HEK293 (cell line): Measurements from ENCODE around the gene LYST.

ENCODE experiments used
- CTCF ChIA-PET: fragments of 350-600 bp; formaldehyde crosslinking; extraction: SDS; loops from one replicate; lab custom pipeline; 2021; ENCODE audit warnings: antibody characterized with exemption; lab: Yijun Ruan, JAX
- POLR2A ChIA-PET: fragments of 300-600 bp; formaldehyde crosslinking; extraction: SDS; loops from one replicate; lab custom pipeline; 2020; ENCODE audit warnings: antibody characterized with exemption, inconsistent platforms; lab: Yijun Ruan, JAX
- H3K27ac ChIP-seq: fragments of 200-500 bp; sonication (Bioruptor generic); 2 replicates; pipeline ENCODE4 v1.5.1; 2014; ENCODE audit warnings: low read depth, low read length, control low read depth, inconsistent platforms; ENCODE audit errors: extremely low read depth
- H3K36me3 ChIP-seq, 2 experiments: fragments of 200-500 bp in 1 of 2; sonication (Bioruptor generic) in 1 of 2; 1 replicate in 1 of 2; 2 replicates in 1 of 2; pipeline ENCODE4 v1.5.1; 2014 to 2017; ENCODE audit warnings: inconsistent platforms in 2 of 2, low read length in 2 of 2; ENCODE audit not compliant: control insufficient read depth in 2 of 2, insufficient read depth in 1 of 2
- H3K4me1 ChIP-seq: fragments of 200-500 bp; sonication (Bioruptor generic); 2 replicates; pipeline ENCODE4 v1.5.1; 2014; ENCODE audit warnings: mild to moderate bottlenecking, low read length, inconsistent platforms; ENCODE audit not compliant: control insufficient read depth, insufficient read depth
- H3K4me3 ChIP-seq: 2 replicates; pipeline ENCODE4 v1.5.1; 2011; ENCODE audit warnings: low read depth, mild to moderate bottlenecking, control low read depth, low read length, moderate library complexity
- H3K9me3 ChIP-seq: fragments of 200-500 bp; sonication (Bioruptor generic); 2 replicates; pipeline ENCODE4 v1.5.1; 2014; ENCODE audit warnings: low read depth, low read length, inconsistent platforms; ENCODE audit not compliant: control insufficient read depth, insufficient read depth
- HOXA7 ChIP-seq: sonication (generic); formaldehyde crosslinking; IDR thresholded peaks from 2 replicates; pipeline ENCODE4 v1.8.1; 2022; ENCODE audit warnings: missing genetic modification reagents, borderline replicate concordance
- KLF1 ChIP-seq: fragments of 450-650 bp; formaldehyde crosslinking; IDR thresholded peaks from 2 replicates; pipeline ENCODE4 v1.5.1; 2016; ENCODE audit warnings: missing biosample characterization, missing genetic modification characterization
- KLF9 ChIP-seq: fragments of 450-650 bp; formaldehyde crosslinking; IDR thresholded peaks from 2 replicates; pipeline ENCODE4 v1.5.1; 2016; ENCODE audit warnings: missing biosample characterization, missing genetic modification characterization, low read depth
- OSR2 ChIP-seq: fragments of 450-650 bp; formaldehyde crosslinking; IDR thresholded peaks from 2 replicates; pipeline ENCODE4 v1.5.1; 2016; ENCODE audit warnings: missing biosample characterization, missing genetic modification characterization
- SCRT1 ChIP-seq: fragments of 450-650 bp; formaldehyde crosslinking; IDR thresholded peaks from 2 replicates; pipeline ENCODE4 v1.5.1; 2016; ENCODE audit warnings: missing biosample characterization, missing genetic modification characterization, borderline replicate concordance
- WT1 ChIP-seq: fragments of 450-650 bp; formaldehyde crosslinking; IDR thresholded peaks from 2 replicates; pipeline ENCODE4 v1.5.1; 2016; ENCODE audit warnings: missing biosample characterization, missing genetic modification characterization
- ZBTB20 ChIP-seq: fragments of 450-650 bp; formaldehyde crosslinking; IDR thresholded peaks from 2 replicates; pipeline ENCODE4 v1.5.1; 2016; ENCODE audit warnings: missing biosample characterization, missing genetic modification characterization
- ZFHX2 ChIP-seq: fragments of 450-650 bp; formaldehyde crosslinking; conservative IDR thresholded peaks from 2 replicates; pipeline ENCODE4 v1.5.1; 2016; ENCODE audit warnings: missing biosample characterization, missing genetic modification characterization
- ZFP37 ChIP-seq: fragments of 450-650 bp; formaldehyde crosslinking; IDR thresholded peaks from 2 replicates; pipeline ENCODE4 v1.5.1; 2016; ENCODE audit warnings: missing biosample characterization, missing genetic modification characterization
- ZNF16 ChIP-seq: fragments of 450-650 bp; formaldehyde crosslinking; IDR thresholded peaks from 2 replicates; pipeline ENCODE4 v1.5.1; 2016; ENCODE audit warnings: low read depth, missing biosample characterization, missing genetic modification characterization
- ZNF169 ChIP-seq: fragments of 450-650 bp; formaldehyde crosslinking; IDR thresholded peaks from 2 replicates; pipeline ENCODE4 v1.5.1; 2016; ENCODE audit warnings: missing biosample characterization, missing genetic modification characterization
- ZNF223 ChIP-seq: fragments of 450-650 bp; formaldehyde crosslinking; IDR thresholded peaks from 2 replicates; pipeline ENCODE4 v1.5.1; 2016; ENCODE audit warnings: missing biosample characterization, missing genetic modification characterization
- ZNF548 ChIP-seq: fragments of 450-650 bp; formaldehyde crosslinking; IDR thresholded peaks from 2 replicates; pipeline ENCODE4 v1.5.1; 2016; ENCODE audit warnings: missing biosample characterization, missing genetic modification characterization
- ZNF558 ChIP-seq: fragments of 450-650 bp; formaldehyde crosslinking; IDR thresholded peaks from 2 replicates; pipeline ENCODE4 v1.5.1; 2016; ENCODE audit warnings: missing biosample characterization, missing genetic modification characterization
- ZNF561 ChIP-seq: fragments of 450-650 bp; IDR thresholded peaks from 2 replicates; pipeline ENCODE4 v1.5.1; 2018; ENCODE audit warnings: missing biosample characterization, missing genetic modification characterization, borderline replicate concordance
- ZNF600 ChIP-seq: fragments of 450-650 bp; formaldehyde crosslinking; IDR thresholded peaks from 2 replicates; pipeline ENCODE4 v1.5.1; 2016; ENCODE audit warnings: missing biosample characterization, missing genetic modification characterization
- ZNF610 ChIP-seq: fragments of 450-650 bp; formaldehyde crosslinking; IDR thresholded peaks from 2 replicates; pipeline ENCODE4 v1.5.1; 2016; ENCODE audit warnings: missing biosample characterization, missing genetic modification characterization, borderline replicate concordance
- ZNF664 ChIP-seq: fragments of 450-650 bp; formaldehyde crosslinking; IDR thresholded peaks from 2 replicates; pipeline ENCODE4 v1.5.1; 2016; ENCODE audit warnings: missing biosample characterization, missing genetic modification characterization
- ZNF768 ChIP-seq: fragments of 450-650 bp; formaldehyde crosslinking; IDR thresholded peaks from 2 replicates; pipeline ENCODE4 v1.5.1; 2018; ENCODE audit warnings: missing biosample characterization, mild to moderate bottlenecking, missing genetic modification characterization
- ZSCAN16 ChIP-seq: fragments of 450-650 bp; formaldehyde crosslinking; IDR thresholded peaks from 2 replicates; pipeline ENCODE4 v1.5.1; 2016; ENCODE audit warnings: missing biosample characterization, missing genetic modification characterization
- ZXDB ChIP-seq: fragments of 450-650 bp; formaldehyde crosslinking; IDR thresholded peaks from 2 replicates; pipeline ENCODE4 v1.5.1; 2016; ENCODE audit warnings: missing biosample characterization, missing genetic modification characterization
- TF ChIP-seq, protein P1 (sequence below): fragments of 450-650 bp; formaldehyde crosslinking; IDR thresholded peaks from 2 replicates; pipeline ENCODE4 v1.5.1; 2016; ENCODE audit warnings: missing biosample characterization, missing genetic modification characterization, borderline replicate concordance
- TF ChIP-seq, protein P2 (sequence below): fragments of 450-650 bp; formaldehyde crosslinking; conservative IDR thresholded peaks from 2 replicates; pipeline ENCODE4 v1.5.1; 2016; ENCODE audit warnings: low read depth, missing biosample characterization, missing genetic modification characterization
- TF ChIP-seq, protein P3 (sequence below): fragments of 450-650 bp; IDR thresholded peaks from 2 replicates; pipeline ENCODE4 v1.5.1; 2018; ENCODE audit warnings: missing biosample characterization, mild to moderate bottlenecking, missing genetic modification characterization
- TF ChIP-seq, protein P4 (sequence below): fragments of 450-650 bp; formaldehyde crosslinking; IDR thresholded peaks from 2 replicates; pipeline ENCODE4 v1.5.1; 2016; ENCODE audit warnings: missing biosample characterization, missing genetic modification characterization
- TF ChIP-seq, protein P5 (sequence below): fragments of 450-650 bp; formaldehyde crosslinking; IDR thresholded peaks from 2 replicates; pipeline ENCODE4 v1.5.0; 2017; ENCODE audit warnings: missing biosample characterization, missing genetic modification characterization, borderline replicate concordance

Gene LYST

DNA sequence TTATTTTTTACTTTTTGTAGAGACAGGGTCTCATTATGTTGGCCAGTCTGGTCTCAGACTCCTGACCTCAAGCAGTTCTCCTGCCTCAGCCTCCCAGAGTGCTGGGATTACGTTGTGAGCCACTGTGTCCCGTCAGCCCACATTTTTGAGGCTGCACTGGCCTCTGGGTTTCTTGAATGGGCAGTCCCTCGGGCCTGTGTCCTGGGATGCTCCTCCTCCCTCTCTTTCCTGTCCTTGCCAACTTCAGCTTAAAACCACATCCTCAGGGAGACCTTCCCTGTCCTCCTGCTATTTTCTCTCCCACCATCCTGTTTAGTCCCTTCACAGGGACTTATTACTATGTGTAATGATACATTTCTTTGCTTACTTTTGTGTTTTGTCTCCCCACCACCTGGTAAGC, 31.4 kb upstream of the LYST start (continued):
- TF ChIP-seq ZNF610 (tag by site-specific recombination), result no peak
- no peak for TF ChIP-seq ZNF169
- TF ChIP-seq, protein P1, sequence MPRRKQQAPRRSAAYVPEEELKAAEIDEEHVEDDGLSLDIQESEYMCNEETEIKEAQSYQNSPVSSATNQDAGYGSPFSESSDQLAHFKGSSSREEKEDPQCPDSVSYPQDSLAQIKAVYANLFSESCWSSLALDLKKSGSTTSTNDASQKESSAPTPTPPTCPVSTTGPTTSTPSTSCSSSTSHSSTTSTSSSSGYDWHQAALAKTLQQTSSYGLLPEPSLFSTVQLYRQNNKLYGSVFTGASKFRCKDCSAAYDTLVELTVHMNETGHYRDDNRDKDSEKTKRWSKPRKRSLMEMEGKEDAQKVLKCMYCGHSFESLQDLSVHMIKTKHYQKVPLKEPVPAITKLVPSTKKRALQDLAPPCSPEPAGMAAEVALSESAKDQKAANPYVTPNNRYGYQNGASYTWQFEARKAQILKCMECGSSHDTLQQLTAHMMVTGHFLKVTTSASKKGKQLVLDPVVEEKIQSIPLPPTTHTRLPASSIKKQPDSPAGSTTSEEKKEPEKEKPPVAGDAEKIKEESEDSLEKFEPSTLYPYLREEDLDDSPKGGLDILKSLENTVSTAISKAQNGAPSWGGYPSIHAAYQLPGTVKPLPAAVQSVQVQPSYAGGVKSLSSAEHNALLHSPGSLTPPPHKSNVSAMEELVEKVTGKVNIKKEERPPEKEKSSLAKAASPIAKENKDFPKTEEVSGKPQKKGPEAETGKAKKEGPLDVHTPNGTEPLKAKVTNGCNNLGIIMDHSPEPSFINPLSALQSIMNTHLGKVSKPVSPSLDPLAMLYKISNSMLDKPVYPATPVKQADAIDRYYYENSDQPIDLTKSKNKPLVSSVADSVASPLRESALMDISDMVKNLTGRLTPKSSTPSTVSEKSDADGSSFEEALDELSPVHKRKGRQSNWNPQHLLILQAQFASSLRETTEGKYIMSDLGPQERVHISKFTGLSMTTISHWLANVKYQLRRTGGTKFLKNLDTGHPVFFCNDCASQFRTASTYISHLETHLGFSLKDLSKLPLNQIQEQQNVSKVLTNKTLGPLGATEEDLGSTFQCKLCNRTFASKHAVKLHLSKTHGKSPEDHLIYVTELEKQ, result no peak
- TF ChIP-seq ZNF768 (tag by site-specific recombination), result no peak
- TF ChIP-seq, protein P2, sequence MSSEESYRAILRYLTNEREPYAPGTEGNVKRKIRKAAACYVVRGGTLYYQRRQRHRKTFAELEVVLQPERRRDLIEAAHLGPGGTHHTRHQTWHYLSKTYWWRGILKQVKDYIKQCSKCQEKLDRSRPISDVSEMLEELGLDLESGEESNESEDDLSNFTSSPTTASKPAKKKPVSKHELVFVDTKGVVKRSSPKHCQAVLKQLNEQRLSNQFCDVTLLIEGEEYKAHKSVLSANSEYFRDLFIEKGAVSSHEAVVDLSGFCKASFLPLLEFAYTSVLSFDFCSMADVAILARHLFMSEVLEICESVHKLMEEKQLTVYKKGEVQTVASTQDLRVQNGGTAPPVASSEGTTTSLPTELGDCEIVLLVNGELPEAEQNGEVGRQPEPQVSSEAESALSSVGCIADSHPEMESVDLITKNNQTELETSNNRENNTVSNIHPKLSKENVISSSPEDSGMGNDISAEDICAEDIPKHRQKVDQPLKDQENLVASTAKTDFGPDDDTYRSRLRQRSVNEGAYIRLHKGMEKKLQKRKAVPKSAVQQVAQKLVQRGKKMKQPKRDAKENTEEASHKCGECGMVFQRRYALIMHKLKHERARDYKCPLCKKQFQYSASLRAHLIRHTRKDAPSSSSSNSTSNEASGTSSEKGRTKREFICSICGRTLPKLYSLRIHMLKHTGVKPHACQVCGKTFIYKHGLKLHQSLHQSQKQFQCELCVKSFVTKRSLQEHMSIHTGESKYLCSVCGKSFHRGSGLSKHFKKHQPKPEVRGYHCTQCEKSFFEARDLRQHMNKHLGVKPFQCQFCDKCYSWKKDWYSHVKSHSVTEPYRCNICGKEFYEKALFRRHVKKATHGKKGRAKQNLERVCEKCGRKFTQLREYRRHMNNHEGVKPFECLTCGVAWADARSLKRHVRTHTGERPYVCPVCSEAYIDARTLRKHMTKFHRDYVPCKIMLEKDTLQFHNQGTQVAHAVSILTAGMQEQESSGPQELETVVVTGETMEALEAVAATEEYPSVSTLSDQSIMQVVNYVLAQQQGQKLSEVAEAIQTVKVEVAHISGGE (tag by site-specific recombination), result no peak
- TF ChIP-seq KLF9 (tag by site-specific recombination), result no peak
- no peak for TF ChIP-seq ZSCAN16
- TF ChIP-seq OSR2 (tag by site-specific recombination), result no peak
- TF ChIP-seq, protein P3, sequence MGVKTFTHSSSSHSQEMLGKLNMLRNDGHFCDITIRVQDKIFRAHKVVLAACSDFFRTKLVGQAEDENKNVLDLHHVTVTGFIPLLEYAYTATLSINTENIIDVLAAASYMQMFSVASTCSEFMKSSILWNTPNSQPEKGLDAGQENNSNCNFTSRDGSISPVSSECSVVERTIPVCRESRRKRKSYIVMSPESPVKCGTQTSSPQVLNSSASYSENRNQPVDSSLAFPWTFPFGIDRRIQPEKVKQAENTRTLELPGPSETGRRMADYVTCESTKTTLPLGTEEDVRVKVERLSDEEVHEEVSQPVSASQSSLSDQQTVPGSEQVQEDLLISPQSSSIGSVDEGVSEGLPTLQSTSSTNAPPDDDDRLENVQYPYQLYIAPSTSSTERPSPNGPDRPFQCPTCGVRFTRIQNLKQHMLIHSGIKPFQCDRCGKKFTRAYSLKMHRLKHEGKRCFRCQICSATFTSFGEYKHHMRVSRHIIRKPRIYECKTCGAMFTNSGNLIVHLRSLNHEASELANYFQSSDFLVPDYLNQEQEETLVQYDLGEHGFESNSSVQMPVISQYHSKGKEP (tag by site-specific recombination), result no peak

DNA sequence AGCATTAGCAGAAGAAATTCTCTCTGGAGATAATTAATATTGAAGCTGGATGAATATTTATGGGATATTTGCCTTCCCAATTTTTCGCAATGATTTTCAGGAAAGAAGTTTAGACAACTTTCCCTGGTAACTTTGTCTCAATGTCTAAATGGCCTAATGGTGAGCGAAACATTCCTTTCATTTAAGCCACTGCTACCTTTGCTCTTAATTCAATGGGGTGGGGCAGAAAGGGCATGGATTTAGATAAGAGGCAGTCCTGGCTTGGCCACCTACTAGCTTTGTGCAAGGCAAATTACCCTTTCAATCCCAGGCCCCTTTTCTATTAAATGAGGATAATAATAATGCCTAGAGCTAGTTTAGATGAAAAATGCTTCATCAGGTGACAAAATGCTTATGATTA, 27.1 kb upstream of the LYST start:
- ChIA-PET CTCF (interaction anchor here (0.6 to 1.0 kb wide), 2 partner anchors 78 to 111 kb away, joined by 3 read pairs; no protein-coding TSS in a partner anchor), POLR2A (interaction anchor here (0.7 kb wide), 1 partner anchor 266 kb away, joined by 3 read pairs; no protein-coding TSS in a partner anchor)
- Histone ChIP-seq H3K4me3 (no peak overlapping the region), H3K27ac (no peak overlapping the region), H3K36me3 (no peaks in the 10 kb centered on the region), H3K9me3 (no peaks in the 10 kb centered on the region), H3K4me1 (no peaks in the 10 kb centered on the region)
- no peak for TF ChIP-seq ZFHX2 (tag by site-specific recombination)
- TF ChIP-seq ZNF548 (tag by site-specific recombination), result no peak
- TF ChIP-seq ZNF223 (tag by site-specific recombination), result no peak
- TF ChIP-seq HOXA7 (CRISPR knock-in tag), result no peak
- TF ChIP-seq ZNF664 (tag by site-specific recombination), result no peak
- no peak for TF ChIP-seq ZNF561 (tag by site-specific recombination)
- no peak for TF ChIP-seq ZNF600 (tag by site-specific recombination)
- no peak for TF ChIP-seq ZNF16 (tag by site-specific recombination)
- TF ChIP-seq WT1 (tag by site-specific recombination), result no peak
- no peak for TF ChIP-seq ZFP37 (tag by site-specific recombination)
- TF ChIP-seq ZBTB20 (tag by site-specific recombination), result no peak
- TF ChIP-seq ZNF558 (tag by site-specific recombination), result no peak
- TF ChIP-seq, protein P4, sequence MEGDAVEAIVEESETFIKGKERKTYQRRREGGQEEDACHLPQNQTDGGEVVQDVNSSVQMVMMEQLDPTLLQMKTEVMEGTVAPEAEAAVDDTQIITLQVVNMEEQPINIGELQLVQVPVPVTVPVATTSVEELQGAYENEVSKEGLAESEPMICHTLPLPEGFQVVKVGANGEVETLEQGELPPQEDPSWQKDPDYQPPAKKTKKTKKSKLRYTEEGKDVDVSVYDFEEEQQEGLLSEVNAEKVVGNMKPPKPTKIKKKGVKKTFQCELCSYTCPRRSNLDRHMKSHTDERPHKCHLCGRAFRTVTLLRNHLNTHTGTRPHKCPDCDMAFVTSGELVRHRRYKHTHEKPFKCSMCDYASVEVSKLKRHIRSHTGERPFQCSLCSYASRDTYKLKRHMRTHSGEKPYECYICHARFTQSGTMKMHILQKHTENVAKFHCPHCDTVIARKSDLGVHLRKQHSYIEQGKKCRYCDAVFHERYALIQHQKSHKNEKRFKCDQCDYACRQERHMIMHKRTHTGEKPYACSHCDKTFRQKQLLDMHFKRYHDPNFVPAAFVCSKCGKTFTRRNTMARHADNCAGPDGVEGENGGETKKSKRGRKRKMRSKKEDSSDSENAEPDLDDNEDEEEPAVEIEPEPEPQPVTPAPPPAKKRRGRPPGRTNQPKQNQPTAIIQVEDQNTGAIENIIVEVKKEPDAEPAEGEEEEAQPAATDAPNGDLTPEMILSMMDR, result no peak
- no peak for TF ChIP-seq ZXDB
- no peak for TF ChIP-seq SCRT1
- no peak for TF ChIP-seq KLF1 (tag by site-specific recombination)
- TF ChIP-seq, protein P5, sequence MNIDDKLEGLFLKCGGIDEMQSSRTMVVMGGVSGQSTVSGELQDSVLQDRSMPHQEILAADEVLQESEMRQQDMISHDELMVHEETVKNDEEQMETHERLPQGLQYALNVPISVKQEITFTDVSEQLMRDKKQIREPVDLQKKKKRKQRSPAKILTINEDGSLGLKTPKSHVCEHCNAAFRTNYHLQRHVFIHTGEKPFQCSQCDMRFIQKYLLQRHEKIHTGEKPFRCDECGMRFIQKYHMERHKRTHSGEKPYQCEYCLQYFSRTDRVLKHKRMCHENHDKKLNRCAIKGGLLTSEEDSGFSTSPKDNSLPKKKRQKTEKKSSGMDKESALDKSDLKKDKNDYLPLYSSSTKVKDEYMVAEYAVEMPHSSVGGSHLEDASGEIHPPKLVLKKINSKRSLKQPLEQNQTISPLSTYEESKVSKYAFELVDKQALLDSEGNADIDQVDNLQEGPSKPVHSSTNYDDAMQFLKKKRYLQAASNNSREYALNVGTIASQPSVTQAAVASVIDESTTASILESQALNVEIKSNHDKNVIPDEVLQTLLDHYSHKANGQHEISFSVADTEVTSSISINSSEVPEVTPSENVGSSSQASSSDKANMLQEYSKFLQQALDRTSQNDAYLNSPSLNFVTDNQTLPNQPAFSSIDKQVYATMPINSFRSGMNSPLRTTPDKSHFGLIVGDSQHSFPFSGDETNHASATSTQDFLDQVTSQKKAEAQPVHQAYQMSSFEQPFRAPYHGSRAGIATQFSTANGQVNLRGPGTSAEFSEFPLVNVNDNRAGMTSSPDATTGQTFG, result no peak
